CD4-positive, alpha-beta T cell (primary cell): Measurements from ENCODE around the gene PPP1R9B. TPM values are rescaled to one million over a fixed set of nuclear protein-coding genes. Genes with fewer than 3 reads are reported as not detected.

Experiments
- ATAC-seq: fragments of 200-7000 bp; cut with Tn5 transposase; one replicate; pipeline ENCODE4 v1.10.0; 2022; ENCODE audit warnings: mild to moderate bottlenecking; ENCODE audit not compliant: poor library complexity
- CTCF ChIA-PET: fragments of 350-600 bp; sonication (Branson Sonifier 250); formaldehyde crosslinking; loops from one replicate; lab custom pipeline; 2021; ENCODE audit warnings: antibody characterized with exemption, inconsistent platforms; lab: Charles Lee
- POLR2A ChIA-PET: fragments of 350-600 bp; sonication (Branson Sonifier 250); formaldehyde crosslinking; loops from one replicate; lab custom pipeline; 2021; ENCODE audit warnings: antibody characterized with exemption, inconsistent platforms; lab: Charles Lee
- DNase-seq, 14 experiments: peaks; one replicate each; pipeline ENCODE4 v3.0.0-alpha.2; 2013 to 2020; ENCODE audit warnings: mixed read lengths in 2 of 14
- H3K27ac ChIP-seq, 2 donors: one replicate each; pipeline versions ENCODE4 v1.5.1 to v1.7.0; 2013; ENCODE audit warnings: low read length in 2 of 2, low read depth in 1 of 2, mild to moderate bottlenecking in 1 of 2
- H3K27me3 ChIP-seq, 2 experiments: 1 replicate in 1 of 2; 2 replicates in 1 of 2; pipeline versions ENCODE4 v1.6.1 to v1.7.0; 2013; ENCODE audit warnings: low read length in 2 of 2, control low read depth in 1 of 2, mild to moderate bottlenecking in 1 of 2, moderate library complexity in 1 of 2; ENCODE audit not compliant: insufficient read depth in 2 of 2, control insufficient read depth in 1 of 2
- H3K36me3 ChIP-seq: one replicate; pipeline ENCODE4 v1.6.1; 2013; ENCODE audit warnings: low read length, control low read depth; ENCODE audit not compliant: insufficient read depth
- H3K4me1 ChIP-seq: one replicate; pipeline ENCODE4 v1.6.1; 2013; ENCODE audit warnings: low read length, control low read depth; ENCODE audit not compliant: insufficient read depth
- H3K4me3 ChIP-seq: one replicate; pipeline ENCODE4 v1.5.1; 2013; ENCODE audit warnings: mild to moderate bottlenecking, low read length, moderate library complexity
- H3K9me3 ChIP-seq, 2 experiments: 1 replicate in 1 of 2; 2 replicates in 1 of 2; pipeline versions ENCODE4 v1.6.1 to v1.7.0; 2013; ENCODE audit warnings: low read length in 2 of 2, mild to moderate bottlenecking in 2 of 2, control low read depth in 1 of 2, moderate library complexity in 1 of 2; ENCODE audit not compliant: control insufficient read depth in 1 of 2, insufficient read depth in 1 of 2
- H3K27ac Mint-ChIP-seq: one replicate; pipeline ENCODE4 v1.8.0; 2020; ENCODE audit warnings: mixed read lengths
- H3K27me3 Mint-ChIP-seq: one replicate; pipeline ENCODE4 v1.8.0; 2021; ENCODE audit warnings: mixed read lengths
- H3K36me3 Mint-ChIP-seq: one replicate; pipeline ENCODE4 v1.8.0; 2021; ENCODE audit warnings: low read depth, mixed read lengths
- H3K4me1 Mint-ChIP-seq: one replicate; pipeline ENCODE4 v1.8.0; 2021; ENCODE audit warnings: low read depth, mixed read lengths
- H3K4me3 Mint-ChIP-seq: one replicate; pipeline ENCODE4 v1.8.0; 2020; ENCODE audit warnings: mild to moderate bottlenecking, mixed read lengths
- H3K9me3 Mint-ChIP-seq: one replicate; pipeline ENCODE4 v1.8.0; 2020; ENCODE audit warnings: mixed read lengths
- intact Hi-C, 2 experiments: fragments of 100-400 bp; cut with DNase I in 1 of 2; cut with micrococcal nuclease in 1 of 2; formaldehyde crosslinking; loops; one replicate each; pipeline versions ENCODE4 v1.15.1 to v1.9.0; 2023 to 2025; cut with DNase I, micrococcal nuclease
- total RNA-seq, 174 experiments: library from RNA in 2 of 174; stranded (reverse) in 2 of 174; gene quantifications; one replicate each; pipeline ENCODE4 v1.2.3 and lab custom pipeline; 2021 to 2026
- TF ChIP-seq, protein P1 (sequence below): fragments of 200-600 bp; IDR thresholded peaks from one replicate; pipeline ENCODE4 v1.8.0; 2022; ENCODE audit warnings: antibody characterized with exemption, mild to moderate bottlenecking

The PPP1R9B gene
- total RNA-seq, 2 experiments from 2014 or later: 53.4 to 55.7 TPM

DNA sequence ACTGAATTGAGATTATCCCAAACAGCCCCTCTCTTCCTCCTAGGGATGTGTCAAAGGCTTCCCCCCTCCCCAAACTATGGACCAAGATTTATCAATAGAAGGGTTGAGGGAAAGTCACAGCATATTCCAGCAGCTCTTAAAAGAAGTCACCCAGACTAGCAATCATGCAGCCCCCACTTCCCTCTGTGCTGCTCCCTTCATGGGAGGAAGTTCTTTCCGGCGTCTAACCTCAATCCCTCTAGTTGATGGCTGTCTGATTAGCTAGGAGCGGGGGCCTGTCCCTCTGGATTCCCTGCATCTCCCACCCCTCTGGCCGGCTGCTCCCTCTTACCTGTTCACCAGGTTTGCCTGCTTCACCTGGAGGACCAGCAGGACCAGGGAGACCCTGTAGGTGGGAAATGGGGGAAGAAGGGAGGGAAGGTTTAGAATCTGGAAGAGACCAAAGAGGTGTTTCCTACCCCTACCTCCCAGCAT is 41.7 kb upstream of the PPP1R9B start:
- no peak for ATAC-seq
- POLR2A ChIA-PET: no interaction called here
- DNase-seq: no peak
- no peaks in the 10 kb centered on the region for H3K9me3 ChIP-seq
- Mint-ChIP-seq H3K36me3 (no peaks in the 10 kb centered on the region), H3K4me3 (no peak overlapping the region), H3K4me1 (no peaks in the 10 kb centered on the region), H3K27me3 (peaks cover under 1% of the 10 kb centered on the region), H3K27ac (no peak overlapping the region), H3K9me3 (no peaks in the 10 kb centered on the region)
- H3K36me3 ChIP-seq: no peaks in the 10 kb centered on the region
- H3K4me3 ChIP-seq: no peak overlapping the region
- no peaks in the 10 kb centered on the region for H3K4me1 ChIP-seq
- peaks cover 0 to 4% of the 10 kb centered on the region in 2 experiments for H3K27me3 ChIP-seq
- intact Hi-C loops: no loop called here
- H3K27ac ChIP-seq: no peak overlapping the region
- TF ChIP-seq, protein P1, sequence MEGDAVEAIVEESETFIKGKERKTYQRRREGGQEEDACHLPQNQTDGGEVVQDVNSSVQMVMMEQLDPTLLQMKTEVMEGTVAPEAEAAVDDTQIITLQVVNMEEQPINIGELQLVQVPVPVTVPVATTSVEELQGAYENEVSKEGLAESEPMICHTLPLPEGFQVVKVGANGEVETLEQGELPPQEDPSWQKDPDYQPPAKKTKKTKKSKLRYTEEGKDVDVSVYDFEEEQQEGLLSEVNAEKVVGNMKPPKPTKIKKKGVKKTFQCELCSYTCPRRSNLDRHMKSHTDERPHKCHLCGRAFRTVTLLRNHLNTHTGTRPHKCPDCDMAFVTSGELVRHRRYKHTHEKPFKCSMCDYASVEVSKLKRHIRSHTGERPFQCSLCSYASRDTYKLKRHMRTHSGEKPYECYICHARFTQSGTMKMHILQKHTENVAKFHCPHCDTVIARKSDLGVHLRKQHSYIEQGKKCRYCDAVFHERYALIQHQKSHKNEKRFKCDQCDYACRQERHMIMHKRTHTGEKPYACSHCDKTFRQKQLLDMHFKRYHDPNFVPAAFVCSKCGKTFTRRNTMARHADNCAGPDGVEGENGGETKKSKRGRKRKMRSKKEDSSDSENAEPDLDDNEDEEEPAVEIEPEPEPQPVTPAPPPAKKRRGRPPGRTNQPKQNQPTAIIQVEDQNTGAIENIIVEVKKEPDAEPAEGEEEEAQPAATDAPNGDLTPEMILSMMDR: no peak
- CTCF ChIA-PET: no interaction called here

DNA sequence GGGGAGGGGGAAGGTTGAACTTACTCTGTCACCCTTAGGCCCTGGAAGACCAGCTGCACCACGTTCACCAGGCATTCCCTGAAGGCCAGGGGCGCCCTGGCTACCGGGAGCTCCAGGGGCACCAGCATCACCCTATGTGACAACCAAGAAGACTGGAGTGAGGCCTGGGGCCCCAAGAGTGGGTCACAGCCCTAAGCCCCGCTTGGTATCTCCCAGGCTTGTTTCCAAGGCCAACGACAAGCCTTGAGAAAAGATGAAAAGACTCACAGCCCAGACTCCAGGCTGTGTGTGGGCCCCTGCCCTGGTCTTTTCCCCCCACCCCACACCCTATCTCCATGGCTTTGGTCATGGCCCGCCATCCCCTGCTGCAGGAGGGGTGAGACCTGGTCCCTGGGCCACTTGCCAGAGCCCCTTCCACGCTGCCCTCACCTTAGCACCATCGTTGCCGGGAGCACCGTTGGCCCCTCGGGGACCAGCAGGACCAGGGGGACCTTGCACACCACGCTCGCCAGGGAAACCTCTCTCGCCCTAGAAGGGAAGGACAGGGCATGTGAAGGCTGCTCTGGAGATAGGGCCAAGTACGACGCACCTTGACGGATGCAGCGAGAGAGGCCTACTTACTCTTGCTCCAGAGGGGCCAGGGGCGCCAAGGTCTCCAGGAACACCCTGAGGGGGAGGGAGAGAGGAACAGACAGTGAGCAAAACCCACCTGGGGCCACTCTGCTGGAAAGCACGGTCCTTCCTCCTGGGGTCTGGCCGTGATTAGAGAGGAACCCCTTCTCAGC is 41.1 kb upstream of the PPP1R9B start:
- Mint-ChIP-seq H3K4me3 (no peak overlapping the region), H3K27me3 (no peaks in the 10 kb centered on the region), H3K4me1 (no peaks in the 10 kb centered on the region), H3K36me3 (no peaks in the 10 kb centered on the region), H3K27ac (no peak overlapping the region), H3K9me3 (no peaks in the 10 kb centered on the region)
- ChIA-PET CTCF (no interaction called here), POLR2A (no interaction called here)
- H3K27ac ChIP-seq: no peak overlapping the region
- TF ChIP-seq, protein P1: no peak
- H3K4me1 ChIP-seq: no peaks in the 10 kb centered on the region
- intact Hi-C loops: no loop called here
- H3K4me3 ChIP-seq: no peak overlapping the region
- no peaks in the 10 kb centered on the region for H3K9me3 ChIP-seq
- H3K27me3 ChIP-seq: peaks cover 0 to 4% of the 10 kb centered on the region in 2 experiments
- ATAC-seq (no peak), DNase-seq (no peak)
- H3K36me3 ChIP-seq: no peaks in the 10 kb centered on the region

DNA sequence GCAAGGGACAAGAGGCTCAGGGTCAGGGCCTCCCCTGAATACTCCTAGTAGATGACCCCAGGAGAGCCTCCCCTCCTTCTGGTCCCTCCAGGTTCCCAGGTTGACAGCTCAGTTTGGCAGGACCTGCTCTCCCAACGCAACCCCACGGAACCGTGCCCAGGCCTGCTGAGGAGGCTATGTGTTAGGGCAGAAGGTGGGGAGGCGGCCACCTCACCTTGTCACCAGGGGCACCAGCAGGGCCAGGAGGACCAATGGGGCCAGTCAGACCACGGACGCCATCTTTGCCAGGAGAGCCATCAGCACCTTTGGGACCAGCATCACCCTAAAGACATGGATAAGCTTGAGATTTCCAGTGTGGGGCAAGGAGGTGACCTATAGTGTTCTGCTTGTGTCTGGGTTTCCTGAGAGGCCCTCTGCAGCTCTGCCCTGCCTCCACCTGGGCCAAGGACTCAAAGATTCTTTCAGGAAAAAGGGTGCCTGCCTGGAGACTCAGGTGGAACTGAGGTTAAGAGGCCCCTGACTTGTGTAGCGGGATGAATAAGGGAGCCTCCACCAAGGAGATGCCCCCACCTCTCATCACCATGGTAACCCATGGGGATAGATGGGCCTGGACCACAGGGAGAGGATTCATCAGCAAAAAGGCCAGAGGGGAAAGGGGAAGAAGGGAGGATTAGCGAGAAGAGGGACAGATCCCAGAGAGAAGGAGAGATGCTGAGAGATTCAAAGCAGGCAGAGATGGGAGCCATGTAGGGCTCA is 40.3 kb upstream of the PPP1R9B start:
- POLR2A ChIA-PET: no interaction called here
- Mint-ChIP-seq H3K27ac (no peak overlapping the region), H3K27me3 (no peaks in the 10 kb centered on the region), H3K36me3 (no peaks in the 10 kb centered on the region), H3K4me1 (no peaks in the 10 kb centered on the region), H3K4me3 (no peak overlapping the region), H3K9me3 (no peaks in the 10 kb centered on the region)
- TF ChIP-seq, protein P1: no peak
- Histone ChIP-seq H3K4me3 (no peak overlapping the region), H3K9me3 (no peaks in the 10 kb centered on the region), H3K27me3 (peaks cover 0 to 4% of the 10 kb centered on the region in 2 experiments), H3K4me1 (no peaks in the 10 kb centered on the region), H3K27ac (no peak overlapping the region), H3K36me3 (no peaks in the 10 kb centered on the region)
- intact Hi-C loops: no loop called here
- DNase-seq (no peak), ATAC-seq (no peak)
- CTCF ChIA-PET: no interaction called here
